Sigmoid colon (tissue), 7 donors: Measurements from ENCODE around the gene THEMIS. TPM values are rescaled to one million over a fixed set of nuclear protein-coding genes. Genes with fewer than 3 reads are reported as not detected.

Experiments
- DNase-seq: peaks from one replicate; pipeline ENCODE4 v3.0.0-alpha.2; 2019
- H3K27ac ChIP-seq, 4 donors: fragments of 200-600 bp; sonication (generic); one replicate each; pipeline ENCODE4 v1.5.1; 2016 to 2019; ENCODE audit warnings: mild to moderate bottlenecking in 1 of 4
- H3K27me3 ChIP-seq, 3 donors: fragments of 200-600 bp; sonication (generic); one replicate each; pipeline ENCODE4 v1.5.1; 2019; ENCODE audit warnings: mild to moderate bottlenecking in 1 of 3
- H3K36me3 ChIP-seq, 4 donors: fragments of 200-600 bp; sonication (generic); one replicate each; pipeline ENCODE4 v1.5.1; 2016 to 2019
- H3K4me1 ChIP-seq, 4 donors: fragments of 200-600 bp; sonication (generic); one replicate each; pipeline ENCODE4 v1.5.1; 2017 to 2019
- H3K4me3 ChIP-seq, 4 donors: fragments of 200-600 bp; sonication (generic); one replicate each; pipeline ENCODE4 v1.5.1; 2017 to 2019; ENCODE audit warnings: mild to moderate bottlenecking in 2 of 4, moderate library complexity in 1 of 4
- H3K9me3 ChIP-seq, 4 donors: fragments of 200-600 bp in 3 of 4; sonication (generic) in 3 of 4; one replicate each; pipeline versions ENCODE4 v1.5.1 to v1.6.1; 2013 to 2019
- EP300 ChIP-seq, 4 donors: sonication (generic); formaldehyde crosslinking; IDR thresholded peaks; one replicate each; pipeline ENCODE4 v1.6.1; 2017; ENCODE audit warnings: antibody characterized with exemption in 4 of 4
- POLR2A ChIP-seq, 2 donors: fragments of 450-650 bp; IDR thresholded peaks; one replicate each; pipeline ENCODE4 v1.6.1; 2016; ENCODE audit warnings: antibody characterized with exemption in 2 of 2, mild to moderate bottlenecking in 2 of 2, moderate library complexity in 2 of 2
- POLR2AphosphoS5 ChIP-seq, 4 donors: sonication (generic); formaldehyde crosslinking; IDR thresholded peaks; one replicate each; pipeline ENCODE4 v1.6.1; 2017; ENCODE audit warnings: antibody characterized with exemption in 4 of 4
- WGBS, 2 donors: extraction: QIAGEN DNeasy Blood & Tissue Kit; methylation state at CpG; one replicate each; pipeline ENCODE4 v1.1.7; 2013; 5-methylcytosine and 5-hydroxymethylcytosine counted together
- intact Hi-C: fragments of 100-400 bp; cut with DNase I; formaldehyde crosslinking; loops from one replicate; pipeline ENCODE4 v1.15.1; 2023
- polyA plus RNA-seq, 3 donors: library from polyadenylated mRNA; stranded (reverse); fragments of 200-250 nt; gene quantifications; one replicate each; pipeline ENCODE4 v1.2.3, GENCODE V29; 2013
- total RNA-seq, 4 donors: library from RNA; depleted of rRNA; stranded (reverse); fragments of >200 nt; gene quantifications; one replicate each; pipeline ENCODE4 v1.1.0, GENCODE V29; 2016
- TF ChIP-seq, protein P1 (sequence below), 4 experiments: fragments of 450-650 bp in 3 of 4; fragments of 200-600 bp in 1 of 4; IDR thresholded peaks; one replicate each; pipeline ENCODE4 v1.5.1; 2016 to 2019; ENCODE audit warnings: antibody characterized with exemption in 4 of 4, mild to moderate bottlenecking in 3 of 4, moderate library complexity in 2 of 4
- donor health status: healthy with polysubstance abuse.
- donor health status: Bipolar disorder and iron deficiency.
- donor health status: healthy.

The THEMIS gene
- total and polyA plus RNA-seq, 7 donors: 0.33 to 2.5 (median 0.60) TPM; not detected in 2

DNA sequence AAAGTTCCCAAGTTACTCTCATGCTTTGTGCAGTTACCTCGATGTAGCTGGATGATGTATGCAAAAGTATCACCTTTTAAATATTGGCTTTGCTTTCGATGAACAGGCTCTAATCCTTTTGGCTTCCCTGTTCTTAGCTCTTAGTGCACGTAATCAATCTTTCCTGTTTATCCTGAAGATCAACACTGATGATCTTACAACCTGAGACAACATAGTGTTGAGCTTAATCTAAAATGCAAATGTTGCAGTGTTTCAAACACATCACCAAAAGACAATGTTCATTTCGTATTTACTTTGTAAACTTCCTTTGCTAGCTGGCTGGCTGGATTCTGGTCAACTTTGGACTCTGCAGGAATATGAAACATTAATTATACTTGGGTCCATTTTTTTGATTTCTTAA is 132.1 kb downstream of the THEMIS start:
- H3K27me3 ChIP-seq: no peaks in the 10 kb centered on the region
- no peak overlapping the region for H3K27ac ChIP-seq
- H3K4me3 ChIP-seq: no peak overlapping the region
- WGBS, 2 donors: 52 to 63% methylated on average over 4 of the region's 4 CpGs
- no peaks in the 10 kb centered on the region for H3K9me3 ChIP-seq
- no peak for TF ChIP-seq POLR2A (IDR thresholded peaks at IDR 0.05)
- no peak for TF ChIP-seq EP300 (IDR thresholded peaks at IDR 0.05)
- no peak for TF ChIP-seq POLR2AphosphoS5 (IDR thresholded peaks at IDR 0.05)
- TF ChIP-seq, protein P1, sequence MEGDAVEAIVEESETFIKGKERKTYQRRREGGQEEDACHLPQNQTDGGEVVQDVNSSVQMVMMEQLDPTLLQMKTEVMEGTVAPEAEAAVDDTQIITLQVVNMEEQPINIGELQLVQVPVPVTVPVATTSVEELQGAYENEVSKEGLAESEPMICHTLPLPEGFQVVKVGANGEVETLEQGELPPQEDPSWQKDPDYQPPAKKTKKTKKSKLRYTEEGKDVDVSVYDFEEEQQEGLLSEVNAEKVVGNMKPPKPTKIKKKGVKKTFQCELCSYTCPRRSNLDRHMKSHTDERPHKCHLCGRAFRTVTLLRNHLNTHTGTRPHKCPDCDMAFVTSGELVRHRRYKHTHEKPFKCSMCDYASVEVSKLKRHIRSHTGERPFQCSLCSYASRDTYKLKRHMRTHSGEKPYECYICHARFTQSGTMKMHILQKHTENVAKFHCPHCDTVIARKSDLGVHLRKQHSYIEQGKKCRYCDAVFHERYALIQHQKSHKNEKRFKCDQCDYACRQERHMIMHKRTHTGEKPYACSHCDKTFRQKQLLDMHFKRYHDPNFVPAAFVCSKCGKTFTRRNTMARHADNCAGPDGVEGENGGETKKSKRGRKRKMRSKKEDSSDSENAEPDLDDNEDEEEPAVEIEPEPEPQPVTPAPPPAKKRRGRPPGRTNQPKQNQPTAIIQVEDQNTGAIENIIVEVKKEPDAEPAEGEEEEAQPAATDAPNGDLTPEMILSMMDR (IDR thresholded peaks at IDR 0.05): no peak
- DNase-seq: no peak
- intact Hi-C loops: no loop called here
- no peaks in the 10 kb centered on the region for H3K36me3 ChIP-seq
- H3K4me1 ChIP-seq: no peaks in the 10 kb centered on the region

- intact Hi-C loops: no loop called here
- Histone ChIP-seq H3K9me3 (no peaks in the 10 kb centered on the region), H3K36me3 (no peaks in the 10 kb centered on the region), H3K27ac (no peak overlapping the region), H3K4me1 (no peaks in the 10 kb centered on the region), H3K27me3 (no peaks in the 10 kb centered on the region), H3K4me3 (no peak overlapping the region)
- TF ChIP-seq POLR2A (IDR thresholded peaks at IDR 0.05) (no peak), EP300 (IDR thresholded peaks at IDR 0.05) (no peak), POLR2AphosphoS5 (IDR thresholded peaks at IDR 0.05) (no peak)
- WGBS, 2 donors: 73 to 86% methylated on average over 3 of the region's 3 CpGs
- DNase-seq: no peak
These were observed 132.6 kb downstream of the THEMIS start for GRCh38 chr6:127768223-127768622.

DNA sequence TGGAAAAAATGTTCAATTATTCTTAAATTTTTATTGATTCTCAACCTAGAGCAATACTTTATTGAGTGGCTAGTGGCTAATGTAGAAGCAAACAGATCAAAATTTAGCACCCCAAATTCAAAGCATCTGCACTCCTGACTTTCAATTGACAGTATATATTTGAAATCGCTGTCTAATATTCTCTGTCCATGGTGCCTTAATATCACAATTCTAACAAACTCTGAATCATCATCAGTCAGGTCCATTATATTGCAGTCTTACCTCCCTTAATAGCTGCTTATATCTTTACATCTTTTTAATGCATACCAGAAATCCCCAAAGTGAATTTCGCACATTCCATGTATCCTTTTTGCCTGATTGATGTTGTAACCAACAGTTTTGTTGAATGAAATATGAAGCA is 134.9 kb downstream of the THEMIS start:
- no peak overlapping the region for H3K27ac ChIP-seq
- no peak for DNase-seq
- no peaks in the 10 kb centered on the region for H3K27me3 ChIP-seq
- H3K4me1 ChIP-seq: no peaks in the 10 kb centered on the region
- H3K36me3 ChIP-seq: no peaks in the 10 kb centered on the region
- intact Hi-C loops: no loop called here
- WGBS, 2 donors: 94 to 95% methylated on average over 2 of the region's 2 CpGs
- no peaks in the 10 kb centered on the region for H3K9me3 ChIP-seq
- TF ChIP-seq POLR2A (IDR thresholded peaks at IDR 0.05) (no peak), EP300 (IDR thresholded peaks at IDR 0.05) (no peak), POLR2AphosphoS5 (IDR thresholded peaks at IDR 0.05) (no peak)
- TF ChIP-seq, protein P1 (IDR thresholded peaks at IDR 0.05): no peak
- H3K4me3 ChIP-seq: no peak overlapping the region

GRCh38 chr6:127762284-127762683 is 138.6 kb downstream of the THEMIS start:
- 66 to 79% methylated on average over 1 of the region's 1 CpG for WGBS, 2 donors
- Histone ChIP-seq H3K27me3 (no peaks in the 10 kb centered on the region), H3K4me3 (no peak overlapping the region), H3K36me3 (no peaks in the 10 kb centered on the region), H3K4me1 (no peaks in the 10 kb centered on the region), H3K27ac (no peak overlapping the region), H3K9me3 (no peaks in the 10 kb centered on the region)
- DNase-seq: no peak
- intact Hi-C loops: no loop called here
- no peak for TF ChIP-seq EP300 (IDR thresholded peaks at IDR 0.05)
- TF ChIP-seq POLR2A (IDR thresholded peaks at IDR 0.05): no peak
- TF ChIP-seq, protein P1 (IDR thresholded peaks at IDR 0.05): no peak
- TF ChIP-seq POLR2AphosphoS5 (IDR thresholded peaks at IDR 0.05): no peak

DNA sequence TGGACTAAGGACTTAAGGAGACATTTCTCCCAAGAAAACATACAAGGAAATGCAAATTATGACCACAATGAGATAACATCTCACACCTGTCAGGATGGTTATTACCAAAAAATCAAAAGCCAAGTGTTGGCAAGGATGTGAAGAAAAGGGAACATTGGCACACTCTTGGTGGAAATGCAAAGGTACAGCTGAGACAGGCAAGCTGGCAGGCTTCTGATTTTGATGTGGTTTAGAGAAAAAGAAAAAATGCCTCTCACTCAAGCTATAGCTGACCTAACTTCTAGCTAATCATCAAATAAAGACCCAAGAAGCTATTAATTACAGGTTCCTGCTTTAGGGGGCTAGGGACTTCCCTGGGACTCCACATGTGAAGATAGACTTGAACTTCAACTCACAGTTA is 139.8 kb downstream of the THEMIS start:
- H3K27me3 ChIP-seq: no peaks in the 10 kb centered on the region
- no peak for TF ChIP-seq POLR2AphosphoS5 (IDR thresholded peaks at IDR 0.05)
- no peak for TF ChIP-seq EP300 (IDR thresholded peaks at IDR 0.05)
- TF ChIP-seq, protein P1 (IDR thresholded peaks at IDR 0.05): no peak
- no peak for TF ChIP-seq POLR2A (IDR thresholded peaks at IDR 0.05)
- H3K36me3 ChIP-seq: no peaks in the 10 kb centered on the region
- no peaks in the 10 kb centered on the region for H3K9me3 ChIP-seq
- H3K4me3 ChIP-seq: no peak overlapping the region
- no peaks in the 10 kb centered on the region for H3K4me1 ChIP-seq
- no peak for DNase-seq
- intact Hi-C loops: no loop called here
- no peak overlapping the region for H3K27ac ChIP-seq
